Lower lobe of right lung (tissue), 2 donors: ENCODE data around the gene KLF13. TPM values are rescaled to one million over a fixed set of nuclear protein-coding genes. Genes with fewer than 3 reads are reported as not detected.
A peak's percentile ranks its signal among the peaks of the same experiment; 100 is the strongest.

Experiments
- ATAC-seq, 2 donors: fragments of 200-7000 bp; cut with Tn5 transposase; one replicate each; pipeline ENCODE4 v1.9.1; 2020 to 2022; ENCODE audit warnings: mild to moderate bottlenecking in 2 of 2, moderate library complexity in 2 of 2
- DNase-seq: peaks from one replicate; pipeline ENCODE4 v3.0.0-alpha.2; 2020
- H3K27ac ChIP-seq: fragments of 200-600 bp; one replicate; pipeline ENCODE4 v1.8.0; 2022
- H3K27me3 ChIP-seq: fragments of 200-600 bp; one replicate; pipeline ENCODE4 v1.8.0; 2022; ENCODE audit warnings: low read depth
- H3K36me3 ChIP-seq: fragments of 200-600 bp; one replicate; pipeline ENCODE4 v1.8.0; 2022; ENCODE audit warnings: mild to moderate bottlenecking
- H3K4me1 ChIP-seq: fragments of 200-600 bp; one replicate; pipeline ENCODE4 v1.8.0; 2022
- H3K4me3 ChIP-seq: fragments of 200-600 bp; one replicate; pipeline ENCODE4 v1.8.0; 2022; ENCODE audit warnings: mild to moderate bottlenecking
- H3K9me3 ChIP-seq: fragments of 200-600 bp; one replicate; pipeline ENCODE4 v1.8.0; 2022
- intact Hi-C: fragments of 100-400 bp; cut with DNase I; formaldehyde crosslinking; loops from one replicate; pipeline ENCODE4 v1.11.0; 2022
- total RNA-seq: library from RNA; stranded (reverse); fragmentation: NEBNext Ultra II Directional; extraction: Animal tissue kit (Norgen Biotek cat#: 25700); gene quantifications from one replicate; pipeline ENCODE4 v1.2.1, GENCODE V29; 2021
- TF ChIP-seq, protein P1 (sequence below): fragments of 200-600 bp; IDR thresholded peaks from one replicate; pipeline ENCODE4 v1.8.0; 2022; ENCODE audit warnings: antibody characterized with exemption, mild to moderate bottlenecking
- donor health status: DM: no; HTN: yes; CAD: no; lungs with severe emphysema.

KLF13 gene
- total RNA-seq, 1 donor from 2014 or later, result 178 TPM

DNA sequence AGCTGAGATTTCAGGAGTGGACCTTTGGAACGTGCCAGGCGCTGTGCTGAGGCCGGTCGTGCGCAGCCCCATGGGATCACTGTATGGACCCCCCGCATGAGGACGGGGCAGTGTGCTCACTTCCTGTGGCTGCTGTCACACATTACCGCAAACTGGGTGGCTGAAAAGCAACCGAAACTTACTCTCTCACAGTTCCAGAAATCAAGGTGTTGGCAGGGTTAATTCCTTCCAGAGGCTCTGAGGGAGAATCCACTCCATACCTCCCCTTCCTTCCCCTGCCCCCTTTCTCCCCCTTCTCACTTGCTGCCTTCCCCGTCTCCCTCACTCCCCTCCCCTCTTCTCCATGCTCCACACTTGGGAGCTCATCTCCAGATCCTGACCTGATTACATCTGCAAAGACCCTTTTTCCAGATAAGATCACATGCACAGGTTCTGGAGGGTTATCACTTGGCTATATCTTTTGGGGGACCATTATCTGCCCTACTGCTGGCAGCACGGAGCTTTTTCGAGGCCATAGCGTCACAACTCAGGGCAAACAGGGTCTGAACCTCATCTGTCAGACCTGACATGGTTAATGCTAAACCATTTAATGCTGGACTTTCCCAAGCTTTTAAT is 41.2 kb downstream of the KLF13 start:
- H3K4me1 ChIP-seq, result peaks cover 96% of the 10 kb centered on the region
- peak overlapping the region; percentile 93 for H3K27ac ChIP-seq
- no peak overlapping the region for H3K4me3 ChIP-seq
- H3K27me3 ChIP-seq, result no peaks in the 10 kb centered on the region
- DNase-seq, result peak; percentile 50
- peaks cover 13% of the 10 kb centered on the region for H3K36me3 ChIP-seq
- ATAC-seq, result no peak
- intact Hi-C loops, result no loop called here
- H3K9me3 ChIP-seq, result no peaks in the 10 kb centered on the region
- TF ChIP-seq, protein P1, sequence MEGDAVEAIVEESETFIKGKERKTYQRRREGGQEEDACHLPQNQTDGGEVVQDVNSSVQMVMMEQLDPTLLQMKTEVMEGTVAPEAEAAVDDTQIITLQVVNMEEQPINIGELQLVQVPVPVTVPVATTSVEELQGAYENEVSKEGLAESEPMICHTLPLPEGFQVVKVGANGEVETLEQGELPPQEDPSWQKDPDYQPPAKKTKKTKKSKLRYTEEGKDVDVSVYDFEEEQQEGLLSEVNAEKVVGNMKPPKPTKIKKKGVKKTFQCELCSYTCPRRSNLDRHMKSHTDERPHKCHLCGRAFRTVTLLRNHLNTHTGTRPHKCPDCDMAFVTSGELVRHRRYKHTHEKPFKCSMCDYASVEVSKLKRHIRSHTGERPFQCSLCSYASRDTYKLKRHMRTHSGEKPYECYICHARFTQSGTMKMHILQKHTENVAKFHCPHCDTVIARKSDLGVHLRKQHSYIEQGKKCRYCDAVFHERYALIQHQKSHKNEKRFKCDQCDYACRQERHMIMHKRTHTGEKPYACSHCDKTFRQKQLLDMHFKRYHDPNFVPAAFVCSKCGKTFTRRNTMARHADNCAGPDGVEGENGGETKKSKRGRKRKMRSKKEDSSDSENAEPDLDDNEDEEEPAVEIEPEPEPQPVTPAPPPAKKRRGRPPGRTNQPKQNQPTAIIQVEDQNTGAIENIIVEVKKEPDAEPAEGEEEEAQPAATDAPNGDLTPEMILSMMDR, result no peak

DNA sequence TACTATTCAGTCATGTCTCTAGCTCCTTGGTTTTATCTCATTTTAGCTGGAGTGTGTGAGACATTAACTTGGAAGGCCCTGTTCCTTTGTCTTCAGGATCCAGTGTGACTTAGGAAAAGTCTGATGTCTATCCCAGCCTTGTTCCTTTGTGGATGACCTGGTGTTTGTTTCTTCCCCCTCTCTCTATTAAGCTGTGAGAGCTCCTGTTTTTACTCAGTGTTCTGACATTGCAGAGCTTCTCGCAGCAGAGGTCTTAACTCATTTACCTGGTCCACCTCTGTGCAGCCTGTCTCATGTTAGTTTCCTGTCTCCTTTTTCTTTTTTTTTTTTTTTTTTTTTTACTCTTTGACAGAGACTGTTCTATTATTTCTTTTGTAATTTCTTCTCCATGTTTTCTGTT is 43.1 kb downstream of the KLF13 start:
- Histone ChIP-seq H3K4me1 (peaks cover 96% of the 10 kb centered on the region), H3K27me3 (no peaks in the 10 kb centered on the region), H3K4me3 (no peak overlapping the region), H3K27ac (peak overlapping the region; percentile 93), H3K9me3 (no peaks in the 10 kb centered on the region), H3K36me3 (peaks cover 29% of the 10 kb centered on the region)
- intact Hi-C loops, result no loop called here
- TF ChIP-seq, protein P1, result no peak
- ATAC-seq (no peak), DNase-seq (no peak)

DNA sequence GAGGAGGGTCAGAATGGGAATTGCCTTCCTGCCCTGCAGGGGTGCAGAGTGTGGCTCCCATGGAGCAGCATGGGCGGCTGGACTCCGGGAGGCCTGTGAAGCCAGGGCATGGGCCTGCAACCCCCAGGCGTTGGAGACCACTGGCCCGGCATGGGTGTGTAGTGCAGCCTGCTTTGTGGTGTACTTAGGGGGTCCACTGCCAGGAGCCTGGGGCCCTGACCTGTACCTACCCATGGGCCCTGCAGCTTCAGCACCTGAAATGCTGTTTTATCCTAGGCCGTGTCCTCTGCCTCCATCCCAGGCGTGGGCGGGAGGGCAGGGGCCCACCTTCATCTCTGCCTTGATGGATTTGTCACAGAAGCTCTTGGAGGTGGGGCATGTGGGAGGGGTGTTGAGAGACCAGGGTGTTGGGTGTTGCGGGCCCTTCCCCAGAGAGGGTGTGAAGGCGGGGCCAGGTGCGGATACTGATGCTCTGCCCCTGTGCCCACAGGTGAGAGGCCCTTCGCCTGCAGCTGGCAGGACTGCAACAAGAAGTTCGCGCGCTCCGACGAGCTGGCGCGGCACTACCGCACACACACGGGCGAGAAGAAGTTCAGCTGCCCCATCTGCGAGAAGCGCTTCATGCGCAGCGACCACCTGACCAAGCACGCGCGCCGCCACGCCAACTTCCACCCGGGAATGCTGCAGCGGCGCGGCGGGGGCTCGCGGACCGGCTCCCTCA is 45.0 kb downstream of the KLF13 start:
- H3K9me3 ChIP-seq, result no peaks in the 10 kb centered on the region
- H3K27ac ChIP-seq, result no peak overlapping the region
- intact Hi-C loops, result no loop called here
- H3K27me3 ChIP-seq, result no peaks in the 10 kb centered on the region
- no peak overlapping the region for H3K4me3 ChIP-seq
- ATAC-seq, result no peak
- peaks cover 47% of the 10 kb centered on the region for H3K36me3 ChIP-seq
- H3K4me1 ChIP-seq, result peaks cover 95% of the 10 kb centered on the region
- no peak for DNase-seq
- TF ChIP-seq, protein P1, result no peak

DNA sequence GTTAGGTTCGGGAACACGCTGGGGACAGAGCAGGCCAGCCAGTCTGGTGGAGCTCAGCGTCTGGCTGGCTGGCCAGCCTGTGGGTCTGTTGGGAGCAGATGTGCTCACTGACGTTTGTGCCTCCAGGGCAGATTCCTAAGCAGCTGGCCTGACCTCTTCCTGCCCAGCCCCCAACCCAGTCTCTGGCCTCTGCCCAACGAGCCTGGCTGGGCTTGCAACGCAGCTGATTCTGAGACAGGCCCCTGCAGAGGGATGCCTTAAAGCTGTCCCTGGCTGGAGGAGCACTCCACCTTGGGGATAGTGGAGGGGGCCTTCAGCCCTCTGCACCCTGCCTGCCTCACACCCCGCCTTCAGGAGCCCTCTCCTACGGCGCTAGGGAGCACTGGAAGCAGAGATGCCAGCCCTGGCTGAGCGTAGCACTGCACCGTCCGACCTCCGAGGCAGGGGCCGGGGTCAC is 46.0 kb downstream of the KLF13 start:
- TF ChIP-seq, protein P1, result no peak
- Histone ChIP-seq H3K4me3 (no peak overlapping the region), H3K36me3 (peaks cover 50% of the 10 kb centered on the region), H3K4me1 (peaks cover 92% of the 10 kb centered on the region), H3K27ac (peak overlapping the region; percentile 69), H3K27me3 (no peaks in the 10 kb centered on the region), H3K9me3 (no peaks in the 10 kb centered on the region)
- intact Hi-C loops, result no loop called here
- peak; percentile 28 to 55 for ATAC-seq
- no peak for DNase-seq

DNA sequence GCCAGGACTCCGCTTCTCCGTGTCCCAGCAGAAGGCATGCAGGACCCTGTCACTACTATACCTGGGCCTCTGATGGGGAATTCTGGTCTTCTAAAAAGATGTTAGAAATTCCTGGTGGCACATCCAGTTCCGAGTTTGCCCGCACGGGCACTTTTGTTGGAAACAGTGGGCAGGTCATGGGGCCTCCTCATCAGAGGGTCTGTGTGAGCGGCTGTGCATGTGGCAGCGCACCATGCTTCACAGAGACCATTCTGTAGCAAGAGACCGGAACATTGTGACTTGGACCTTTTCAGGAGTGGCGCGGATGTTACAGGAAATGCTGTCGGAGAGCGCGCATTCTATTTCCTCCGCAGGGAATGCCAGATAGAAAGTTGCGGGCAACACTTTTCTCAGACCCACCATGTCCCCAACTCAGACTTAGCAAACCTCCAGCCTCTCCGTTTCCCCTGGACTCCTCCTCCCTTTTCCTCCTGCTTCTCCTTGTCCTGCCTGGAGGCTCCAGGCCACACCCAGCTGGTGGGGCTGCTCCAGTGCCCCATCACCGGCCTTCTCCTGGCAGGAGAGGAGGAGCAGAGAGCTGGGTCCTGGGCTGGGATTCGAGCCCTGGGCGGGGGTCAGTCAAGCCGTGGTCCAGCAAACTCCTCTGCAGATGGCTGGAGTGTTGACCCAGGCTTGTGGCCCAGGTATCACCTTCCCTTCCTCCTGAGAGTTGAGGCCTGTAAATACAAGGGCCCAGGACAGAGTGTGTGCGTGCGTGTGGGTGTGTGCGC is 46.6 kb downstream of the KLF13 start:
- Histone ChIP-seq H3K4me3 (no peak overlapping the region), H3K9me3 (no peaks in the 10 kb centered on the region), H3K36me3 (peaks cover 56% of the 10 kb centered on the region), H3K4me1 (peaks cover 86% of the 10 kb centered on the region), H3K27ac (peak overlapping the region; percentile 69), H3K27me3 (no peaks in the 10 kb centered on the region)
- no peak for ATAC-seq
- intact Hi-C loops, result no loop called here
- no peak for DNase-seq
- TF ChIP-seq, protein P1, result no peak
